Activated T-cell treated with anti-CD3 and anti-CD28 coated beads, Interleukin-2, amount 50 U/mL, for 4 hours (primary cell): Measurements from ENCODE around the gene PRKG1. TPM values are rescaled to one million over a fixed set of nuclear protein-coding genes. Genes with fewer than 3 reads are reported as not detected.
A peak's percentile ranks its signal among the peaks of the same experiment; 100 is the strongest.

Source experiments
- ATAC-seq, 2 donors: fragments of 200-7000 bp; cut with Tn5 transposase; one replicate each; pipeline ENCODE4 v1.10.0; 2021
- DNase-seq: peaks from one replicate; pipeline ENCODE4 v3.0.0-alpha.2; 2020
- H3K27me3 Mint-ChIP-seq: one replicate; pipeline ENCODE4 v1.8.0; 2021; ENCODE audit warnings: low read depth, mixed read lengths
- H3K36me3 Mint-ChIP-seq: one replicate; pipeline ENCODE4 v1.8.0; 2022; ENCODE audit warnings: mixed read lengths; ENCODE audit not compliant: insufficient read depth
- H3K4me1 Mint-ChIP-seq: one replicate; pipeline ENCODE4 v1.8.0; 2021; ENCODE audit warnings: low read depth, mixed read lengths
- H3K4me3 Mint-ChIP-seq: one replicate; pipeline ENCODE4 v1.8.0; 2021; ENCODE audit warnings: mild to moderate bottlenecking, moderate library complexity, mixed read lengths
- H3K9me3 Mint-ChIP-seq: one replicate; pipeline ENCODE4 v1.8.0; 2021; ENCODE audit warnings: mixed read lengths
- total RNA-seq, 3 donors: library from RNA; stranded (reverse); gene quantifications; one replicate each; pipeline ENCODE4 v1.2.1, GENCODE V29; 2021

PRKG1 gene
- total RNA-seq, 3 donors from 2014 or later = 0.08 TPM; not detected in 2

GRCh38 chr10:51862149-51862548, 787.9 kb downstream of the PRKG1 start:
- ATAC-seq = no peak
- Mint-ChIP-seq H3K36me3 (no peaks in the 10 kb centered on the region), H3K27me3 (no peaks in the 10 kb centered on the region), H3K4me1 (no peaks in the 10 kb centered on the region), H3K9me3 (no peaks in the 10 kb centered on the region), H3K4me3 (no peak overlapping the region)
- DNase-seq = no peak

- Mint-ChIP-seq H3K36me3 (no peaks in the 10 kb centered on the region), H3K9me3 (no peaks in the 10 kb centered on the region), H3K4me1 (peaks cover 3% of the 10 kb centered on the region), H3K4me3 (no peak overlapping the region), H3K27me3 (no peaks in the 10 kb centered on the region)
- DNase-seq = no peak
- no peak for ATAC-seq
These were observed 793.7 kb downstream of the PRKG1 start for GRCh38 chr10:51867956-51868355.

GRCh38 chr10:51874131-51874530, 799.8 kb downstream of the PRKG1 start:
- Mint-ChIP-seq H3K36me3 (no peaks in the 10 kb centered on the region), H3K4me1 (peaks cover 10% of the 10 kb centered on the region)
- DNase-seq = no peak

GRCh38 chr10:51875610-51876009, 801.3 kb downstream of the PRKG1 start:
- no peak overlapping the region for H3K4me3 Mint-ChIP-seq
- peaks cover 15% of the 10 kb centered on the region for H3K4me1 Mint-ChIP-seq
- no peaks in the 10 kb centered on the region for H3K27me3 Mint-ChIP-seq
- H3K9me3 Mint-ChIP-seq = no peaks in the 10 kb centered on the region
- DNase-seq = no peak
- no peak for ATAC-seq
- no peaks in the 10 kb centered on the region for H3K36me3 Mint-ChIP-seq

More at GRCh38 chr10:51874131-51874530, 799.8 kb downstream of the PRKG1 start:
- H3K9me3 Mint-ChIP-seq = no peaks in the 10 kb centered on the region
- H3K27me3 Mint-ChIP-seq = no peaks in the 10 kb centered on the region
- no peak for ATAC-seq
- H3K4me3 Mint-ChIP-seq = no peak overlapping the region

GRCh38 chr10:51876503-51876902, 802.2 kb downstream of the PRKG1 start:
- no peak overlapping the region for H3K4me3 Mint-ChIP-seq
- DNase-seq (no peak), ATAC-seq (no peak)
- H3K27me3 Mint-ChIP-seq = no peaks in the 10 kb centered on the region
- H3K4me1 Mint-ChIP-seq = peaks cover 15% of the 10 kb centered on the region
- H3K36me3 Mint-ChIP-seq = no peaks in the 10 kb centered on the region
- H3K9me3 Mint-ChIP-seq = no peaks in the 10 kb centered on the region

- Mint-ChIP-seq H3K4me3 (no peak overlapping the region), H3K9me3 (no peaks in the 10 kb centered on the region), H3K36me3 (no peaks in the 10 kb centered on the region), H3K27me3 (no peaks in the 10 kb centered on the region), H3K4me1 (peaks cover 15% of the 10 kb centered on the region)
- DNase-seq (no peak), ATAC-seq (no peak)
These were observed 802.7 kb downstream of the PRKG1 start for GRCh38 chr10:51876979-51877378.

GRCh38 chr10:51877636-51878035, 803.3 kb downstream of the PRKG1 start:
- DNase-seq (no peak), ATAC-seq (no peak)
- H3K4me3 Mint-ChIP-seq = no peak overlapping the region
- H3K36me3 Mint-ChIP-seq = no peaks in the 10 kb centered on the region
- H3K9me3 Mint-ChIP-seq = no peaks in the 10 kb centered on the region
- no peaks in the 10 kb centered on the region for H3K27me3 Mint-ChIP-seq
- H3K4me1 Mint-ChIP-seq = peaks cover 15% of the 10 kb centered on the region

- Mint-ChIP-seq H3K27me3 (no peaks in the 10 kb centered on the region), H3K9me3 (no peaks in the 10 kb centered on the region), H3K36me3 (no peaks in the 10 kb centered on the region), H3K4me1 (peaks cover 15% of the 10 kb centered on the region), H3K4me3 (no peak overlapping the region)
- DNase-seq (no peak), ATAC-seq (no peak)
These were observed 804.4 kb downstream of the PRKG1 start for GRCh38 chr10:51878695-51879094.

GRCh38 chr10:51879238-51879637, 805.0 kb downstream of the PRKG1 start:
- Mint-ChIP-seq H3K4me3 (no peak overlapping the region), H3K36me3 (no peaks in the 10 kb centered on the region), H3K9me3 (no peaks in the 10 kb centered on the region), H3K4me1 (peaks cover 15% of the 10 kb centered on the region), H3K27me3 (no peaks in the 10 kb centered on the region)
- DNase-seq (no peak), ATAC-seq (peak; percentile 95)

- no peaks in the 10 kb centered on the region for H3K9me3 Mint-ChIP-seq
- no peaks in the 10 kb centered on the region for H3K36me3 Mint-ChIP-seq
- H3K27me3 Mint-ChIP-seq = no peaks in the 10 kb centered on the region
- no peak overlapping the region for H3K4me3 Mint-ChIP-seq
- ATAC-seq (no peak), DNase-seq (no peak)
- peaks cover 15% of the 10 kb centered on the region for H3K4me1 Mint-ChIP-seq
These were observed 806.9 kb downstream of the PRKG1 start for GRCh38 chr10:51881213-51881612.

- Mint-ChIP-seq H3K9me3 (no peaks in the 10 kb centered on the region), H3K27me3 (no peaks in the 10 kb centered on the region), H3K4me1 (no peaks in the 10 kb centered on the region), H3K4me3 (no peak overlapping the region), H3K36me3 (no peaks in the 10 kb centered on the region)
- no peak for ATAC-seq
- DNase-seq = no peak
These were observed 812.3 kb downstream of the PRKG1 start for GRCh38 chr10:51886438-51887068.

- Mint-ChIP-seq H3K4me3 (no peak overlapping the region), H3K4me1 (no peaks in the 10 kb centered on the region), H3K27me3 (no peaks in the 10 kb centered on the region), H3K9me3 (no peaks in the 10 kb centered on the region), H3K36me3 (no peaks in the 10 kb centered on the region)
- DNase-seq (no peak), ATAC-seq (no peak)
These were observed 814.0 kb downstream of the PRKG1 start for GRCh38 chr10:51888263-51888662.

GRCh38 chr10:51892313-51892712, 818.0 kb downstream of the PRKG1 start:
- H3K9me3 Mint-ChIP-seq = no peaks in the 10 kb centered on the region
- no peak for ATAC-seq
- H3K4me1 Mint-ChIP-seq = no peaks in the 10 kb centered on the region
- H3K36me3 Mint-ChIP-seq = no peaks in the 10 kb centered on the region
- no peaks in the 10 kb centered on the region for H3K27me3 Mint-ChIP-seq
- H3K4me3 Mint-ChIP-seq = no peak overlapping the region
- no peak for DNase-seq

- Mint-ChIP-seq H3K27me3 (no peaks in the 10 kb centered on the region), H3K4me3 (no peak overlapping the region), H3K9me3 (no peaks in the 10 kb centered on the region), H3K4me1 (no peaks in the 10 kb centered on the region), H3K36me3 (no peaks in the 10 kb centered on the region)
- peak in 1 of 2 donors; percentile 48 for ATAC-seq
- DNase-seq = no peak
These were observed 818.8 kb downstream of the PRKG1 start for GRCh38 chr10:51892965-51893658.
